ENCODE results near the gene OVCH1.

GRCh38 chr12:29460082-29460481 is 37.4 kb downstream of the OVCH1 start:
- TF ChIP-seq CTCF (IDR thresholded peaks at IDR 0.05 in 8 of 11, conservative IDR thresholded peaks at IDR 0.05 in 3 of 11) (no peak), POLR2AphosphoS5 (IDR thresholded peaks at IDR 0.05) (no peak), POLR2A (IDR thresholded peaks at IDR 0.05) (no peak)

All from spleen (tissue), 7 donors.